K562 (cell line): ENCODE results near the gene VPS13D. TPM values are rescaled to one million over a fixed set of nuclear protein-coding genes. Genes with fewer than 3 reads are reported as not detected.
A peak's percentile ranks its signal among the peaks of the same experiment; 100 is the strongest.

Experiments used
- ARID1B ChIP-seq: fragments of 450-650 bp; IDR thresholded peaks from 2 replicates; pipeline ENCODE4 v1.6.1; 2016; ENCODE audit warnings: antibody characterized with exemption, mild to moderate bottlenecking, inconsistent platforms
- CBFA2T2 ChIP-seq: fragments of 450-650 bp; conservative IDR thresholded peaks from 2 replicates; pipeline ENCODE4 v1.6.1; 2017; ENCODE audit warnings: mild to moderate bottlenecking
- CBFB ChIP-seq: sonication (generic); formaldehyde crosslinking; IDR thresholded peaks from 2 replicates; pipeline ENCODE4 v1.4.0; 2020; ENCODE audit warnings: mild to moderate bottlenecking, missing genetic modification reagents
- ESRRB ChIP-seq: fragments of 250-450 bp; sonication (Bioruptor Pico); IDR thresholded peaks from 2 replicates; pipeline ENCODE4 v1.5.0; 2020; ENCODE audit warnings: mild to moderate bottlenecking, moderate library complexity, borderline replicate concordance
- FOSL1 ChIP-seq: fragments of 200-800 bp; sonication (Bioruptor generic); conservative IDR thresholded peaks from 2 replicates; pipeline ENCODE4 v1.6.1; 2016; ENCODE audit warnings: missing genetic modification characterization, missing compliant biosample characterization
- HMG20A ChIP-seq: fragments of 450-650 bp; formaldehyde crosslinking; conservative IDR thresholded peaks from 2 replicates; pipeline ENCODE4 v1.4.0; 2020; ENCODE audit warnings: mild to moderate bottlenecking, mixed read lengths
- KLF1 ChIP-seq: fragments of 450-650 bp; IDR thresholded peaks from 2 replicates; pipeline ENCODE4 v1.6.1; 2016; ENCODE audit warnings: missing genetic modification characterization, missing compliant biosample characterization
- MEIS2 ChIP-seq: fragments of 450-650 bp; IDR thresholded peaks from 2 replicates; pipeline ENCODE4 v1.6.1; 2014; ENCODE audit warnings: mild to moderate bottlenecking; ENCODE audit not compliant: partially characterized antibody
- NR1H2 ChIP-seq: sonication (generic); formaldehyde crosslinking; IDR thresholded peaks from 2 replicates; pipeline ENCODE4 v1.4.0; 2020; ENCODE audit warnings: mild to moderate bottlenecking, missing genetic modification reagents
- RBBP5 ChIP-seq: fragments of 200-600 bp; sonication (generic); IDR thresholded peaks from 2 replicates; pipeline ENCODE4 v1.6.1; 2012; ENCODE audit warnings: borderline replicate concordance, mild to moderate bottlenecking, low read length, control low read depth, inconsistent platforms; ENCODE audit not compliant: insufficient read depth, poor library complexity, severe bottlenecking
- RBM22 ChIP-seq: fragments of 200-400 bp; formaldehyde crosslinking; IDR thresholded peaks from 2 replicates; pipeline ENCODE4 v1.6.1; 2018; ENCODE audit warnings: low read length, low read depth; ENCODE audit not compliant: poor library complexity, severe bottlenecking
- SMAD2 ChIP-seq: fragments of 150-350 bp; IDR thresholded peaks from 2 replicates; pipeline ENCODE4 v1.6.1; 2014; ENCODE audit warnings: low read depth, mild to moderate bottlenecking, low read length
- SREBF2 ChIP-seq: sonication (generic); formaldehyde crosslinking; IDR thresholded peaks from 2 replicates; pipeline ENCODE4 v1.4.0; 2020; ENCODE audit warnings: mild to moderate bottlenecking, missing genetic modification reagents
- TBL1XR1 ChIP-seq, 2 experiments: IDR thresholded peaks; 2 replicates each; pipeline ENCODE4 v1.6.1; 2012; ENCODE audit warnings: improper control_type of control experiment in 2 of 2, low read length in 2 of 2, mild to moderate bottlenecking in 1 of 2
- THAP7 ChIP-seq: fragments of 250-450 bp; sonication (Bioruptor Pico); IDR thresholded peaks from 2 replicates; pipeline ENCODE4 v1.5.0; 2021
- ZEB2 ChIP-seq: fragments of 450-650 bp; IDR thresholded peaks from 2 replicates; pipeline ENCODE4 v1.6.1; 2016
- ZNF212 ChIP-seq: fragments of 450-650 bp; formaldehyde crosslinking; IDR thresholded peaks from 2 replicates; pipeline ENCODE4 v1.4.0; 2020; ENCODE audit warnings: mild to moderate bottlenecking
- ZNF324 ChIP-seq: fragments of 250-450 bp; sonication (Bioruptor Pico); IDR thresholded peaks from 2 replicates; pipeline ENCODE4 v1.4.0; 2020; ENCODE audit warnings: mild to moderate bottlenecking
- ZNF79 ChIP-seq: fragments of 250-450 bp; sonication (Bioruptor Pico); IDR thresholded peaks from 2 replicates; pipeline ENCODE4 v1.4.0; 2020; ENCODE audit warnings: low read depth, mild to moderate bottlenecking, moderate library complexity
- polyA plus RNA-seq, 8 experiments: library from polyadenylated mRNA; depleted of rRNA in 4 of 8; stranded (reverse) in 5 of 8; unstranded in 3 of 8; fragments of >200 nt; fragmentation: Nextera tagmentation in 2 of 8; fragmentation: Illumina TruSeq in 1 of 8; extraction: Ambion mirVana in 2 of 8; extraction: Trizol in 1 of 8; gene quantifications; 2 replicates each; pipeline versions ENCODE4 v1.2.1 to v1.2.3, GENCODE V29; 2011 to 2014; ENCODE audit warnings: inconsistent platforms in 1 of 8, missing spikeins in 1 of 8
- total RNA-seq, 7 experiments: library from RNA; depleted of rRNA in 6 of 7; stranded (reverse); fragments of >200 nt in 6 of 7; fragmentation: Illumina TruSeq in 2 of 7; extraction: Trizol in 2 of 7; gene quantifications; 2 replicates each; pipeline versions ENCODE4 v1.2.1 to v1.2.3, GENCODE V29; 2011 to 2021; ENCODE audit warnings: low replicate concordance in 1 of 7
- TF ChIP-seq, protein P1 (sequence below): IDR thresholded peaks from 2 replicates; pipeline ENCODE4 v1.6.1; 2011; ENCODE audit not compliant: insufficient read length; ENCODE audit errors: extremely low read depth
- TF ChIP-seq, protein P2 (sequence below), 2 experiments: fragments of 450-650 bp; IDR thresholded peaks; 2 replicates each; pipeline ENCODE4 v1.6.1; 2018; ENCODE audit warnings: mild to moderate bottlenecking in 2 of 2, low read depth in 1 of 2; ENCODE audit not compliant: partially characterized antibody in 2 of 2
- TF ChIP-seq, protein P3 (sequence below), 2 experiments: fragments of 200-800 bp in 1 of 2; sonication (Bioruptor generic) in 1 of 2; sonication (generic) in 1 of 2; formaldehyde crosslinking in 1 of 2; IDR thresholded peaks in 1 of 2; conservative IDR thresholded peaks in 1 of 2; 2 replicates each; pipeline versions ENCODE4 v1.5.0 to v1.6.1; 2016 to 2020; ENCODE audit warnings: missing compliant biosample characterization in 1 of 2, missing genetic modification characterization in 1 of 2, missing genetic modification reagents in 1 of 2

The VPS13D gene
- total and polyA plus RNA-seq, 9 of the 15 experiments (the other 6 are each of a cell fraction or from before 2014, with no cell fraction given): 6.1 to 51.5 (median 38.5) TPM

DNA sequence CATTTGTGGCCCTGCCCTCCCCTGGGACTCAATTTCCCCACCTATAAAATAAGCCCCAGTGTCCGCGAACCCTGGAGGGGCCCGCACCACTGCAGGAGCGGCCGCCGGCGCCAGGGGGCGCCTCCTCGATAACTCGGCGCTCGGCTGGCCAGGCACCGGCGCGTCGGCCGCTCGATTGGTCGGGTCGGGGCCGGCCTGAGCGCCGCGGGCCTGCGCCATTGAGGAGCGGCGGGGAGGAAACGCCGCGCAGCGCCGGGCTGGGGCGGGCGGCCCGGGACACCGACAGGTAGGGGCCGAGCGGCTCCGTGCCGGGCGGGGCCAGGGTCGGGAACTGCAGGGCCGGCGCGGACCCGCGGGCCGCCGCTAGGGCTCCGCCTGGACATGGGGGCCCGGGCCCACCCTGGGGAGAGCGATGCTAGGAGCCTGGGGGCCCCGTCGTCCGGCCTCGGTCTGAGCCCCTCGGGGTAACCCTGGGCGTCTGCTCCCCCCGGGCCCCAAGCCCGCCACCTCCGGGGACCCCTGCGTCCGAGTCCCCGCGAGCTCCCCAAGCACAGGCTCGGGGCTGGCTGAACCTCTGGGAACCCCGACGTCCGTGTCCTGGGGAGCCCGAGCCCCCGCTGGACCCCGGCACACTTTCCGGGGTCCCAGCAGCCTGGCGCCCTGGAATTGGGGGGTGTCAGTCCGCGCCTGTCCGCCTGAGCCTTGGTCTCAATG is at the start of gene VPS13D (continued):
- TF ChIP-seq, protein P1, sequence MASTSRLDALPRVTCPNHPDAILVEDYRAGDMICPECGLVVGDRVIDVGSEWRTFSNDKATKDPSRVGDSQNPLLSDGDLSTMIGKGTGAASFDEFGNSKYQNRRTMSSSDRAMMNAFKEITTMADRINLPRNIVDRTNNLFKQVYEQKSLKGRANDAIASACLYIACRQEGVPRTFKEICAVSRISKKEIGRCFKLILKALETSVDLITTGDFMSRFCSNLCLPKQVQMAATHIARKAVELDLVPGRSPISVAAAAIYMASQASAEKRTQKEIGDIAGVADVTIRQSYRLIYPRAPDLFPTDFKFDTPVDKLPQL: no peak
- TF ChIP-seq CBFA2T2: 0 out of 2 replicates have a peak, but pooled peaks have one; percentile 13
- TF ChIP-seq RBBP5: peak; percentile 99
- no peak for TF ChIP-seq ZNF324 (CRISPR knock-in tag)
- TF ChIP-seq FOSL1 (tag): no peak
- TF ChIP-seq TBL1XR1 (IDR thresholded peaks at IDR 0.05; ENCODE audit: low read length in 2 of 2): peak; percentile 43 to 49; a peak in 1 of 4 replicates
- TF ChIP-seq ARID1B: no peak
- TF ChIP-seq THAP7 (CRISPR knock-in tag): no peak; the same call in 1 of the 2 replicates
- no peak for TF ChIP-seq CBFB
- no peak for TF ChIP-seq SMAD2
- no peak for TF ChIP-seq SREBF2 (CRISPR knock-in tag)
- no peak for TF ChIP-seq KLF1 (tag)
- TF ChIP-seq, protein P2, sequence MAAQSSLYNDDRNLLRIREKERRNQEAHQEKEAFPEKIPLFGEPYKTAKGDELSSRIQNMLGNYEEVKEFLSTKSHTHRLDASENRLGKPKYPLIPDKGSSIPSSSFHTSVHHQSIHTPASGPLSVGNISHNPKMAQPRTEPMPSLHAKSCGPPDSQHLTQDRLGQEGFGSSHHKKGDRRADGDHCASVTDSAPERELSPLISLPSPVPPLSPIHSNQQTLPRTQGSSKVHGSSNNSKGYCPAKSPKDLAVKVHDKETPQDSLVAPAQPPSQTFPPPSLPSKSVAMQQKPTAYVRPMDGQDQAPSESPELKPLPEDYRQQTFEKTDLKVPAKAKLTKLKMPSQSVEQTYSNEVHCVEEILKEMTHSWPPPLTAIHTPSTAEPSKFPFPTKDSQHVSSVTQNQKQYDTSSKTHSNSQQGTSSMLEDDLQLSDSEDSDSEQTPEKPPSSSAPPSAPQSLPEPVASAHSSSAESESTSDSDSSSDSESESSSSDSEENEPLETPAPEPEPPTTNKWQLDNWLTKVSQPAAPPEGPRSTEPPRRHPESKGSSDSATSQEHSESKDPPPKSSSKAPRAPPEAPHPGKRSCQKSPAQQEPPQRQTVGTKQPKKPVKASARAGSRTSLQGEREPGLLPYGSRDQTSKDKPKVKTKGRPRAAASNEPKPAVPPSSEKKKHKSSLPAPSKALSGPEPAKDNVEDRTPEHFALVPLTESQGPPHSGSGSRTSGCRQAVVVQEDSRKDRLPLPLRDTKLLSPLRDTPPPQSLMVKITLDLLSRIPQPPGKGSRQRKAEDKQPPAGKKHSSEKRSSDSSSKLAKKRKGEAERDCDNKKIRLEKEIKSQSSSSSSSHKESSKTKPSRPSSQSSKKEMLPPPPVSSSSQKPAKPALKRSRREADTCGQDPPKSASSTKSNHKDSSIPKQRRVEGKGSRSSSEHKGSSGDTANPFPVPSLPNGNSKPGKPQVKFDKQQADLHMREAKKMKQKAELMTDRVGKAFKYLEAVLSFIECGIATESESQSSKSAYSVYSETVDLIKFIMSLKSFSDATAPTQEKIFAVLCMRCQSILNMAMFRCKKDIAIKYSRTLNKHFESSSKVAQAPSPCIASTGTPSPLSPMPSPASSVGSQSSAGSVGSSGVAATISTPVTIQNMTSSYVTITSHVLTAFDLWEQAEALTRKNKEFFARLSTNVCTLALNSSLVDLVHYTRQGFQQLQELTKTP (IDR thresholded peaks at IDR 0.05; ENCODE audit: low read depth in 1 of 2, partially characterized antibody in 2 of 2): no peak
- TF ChIP-seq ESRRB (CRISPR knock-in tag): no peak
- TF ChIP-seq ZEB2: no peak
- peak; percentile 70 for TF ChIP-seq NR1H2
- no peak for TF ChIP-seq ZNF212 (CRISPR knock-in tag)
- no peak for TF ChIP-seq HMG20A
- no peak for TF ChIP-seq RBM22
- TF ChIP-seq, protein P3, sequence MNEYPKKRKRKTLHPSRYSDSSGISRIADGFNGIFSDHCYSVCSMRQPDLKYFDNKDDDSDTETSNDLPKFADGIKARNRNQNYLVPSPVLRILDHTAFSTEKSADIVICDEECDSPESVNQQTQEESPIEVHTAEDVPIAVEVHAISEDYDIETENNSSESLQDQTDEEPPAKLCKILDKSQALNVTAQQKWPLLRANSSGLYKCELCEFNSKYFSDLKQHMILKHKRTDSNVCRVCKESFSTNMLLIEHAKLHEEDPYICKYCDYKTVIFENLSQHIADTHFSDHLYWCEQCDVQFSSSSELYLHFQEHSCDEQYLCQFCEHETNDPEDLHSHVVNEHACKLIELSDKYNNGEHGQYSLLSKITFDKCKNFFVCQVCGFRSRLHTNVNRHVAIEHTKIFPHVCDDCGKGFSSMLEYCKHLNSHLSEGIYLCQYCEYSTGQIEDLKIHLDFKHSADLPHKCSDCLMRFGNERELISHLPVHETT (CRISPR knock-in tag; conservative IDR thresholded peaks at IDR 0.05 in 1 of 2, IDR thresholded peaks at IDR 0.05 in 1 of 2): peak; percentile 58 to 96; a peak in 2 of 4 replicates
- no peak for TF ChIP-seq ZNF79 (CRISPR knock-in tag)
- no peak for TF ChIP-seq MEIS2
